Natural killer cell (primary cell): ENCODE measurements around the gene KIF1A. TPM values are rescaled to one million over a fixed set of nuclear protein-coding genes. Genes with fewer than 3 reads are reported as not detected.
"Not testable (repeated sequence)": the region's sequence is repeated elsewhere in the genome, so short reads cannot be mapped to it uniquely, and the experiment has no call there.

Experiments
- ATAC-seq, 3 donors: fragments of 150-1000 bp in 2 of 3; fragments of 200-7000 bp in 1 of 3; cut with Tn5 transposase; 1 replicate in 1 of 3; 2 replicates in 2 of 3; pipeline ENCODE4 v1.10.0; 2021; ENCODE audit warnings: mild to moderate bottlenecking in 2 of 3, moderate library complexity in 2 of 3
- DNase-seq, 2 donors: peaks; one replicate each; pipeline versions ENCODE4 v3.0.0 to v3.0.0-alpha.2; 2013 to 2021; ENCODE audit warnings: mixed read lengths in 1 of 2
- H3K27ac ChIP-seq: one replicate; pipeline ENCODE4 v1.5.1; 2013; ENCODE audit warnings: mild to moderate bottlenecking, low read length
- H3K27me3 ChIP-seq: one replicate; pipeline ENCODE4 v1.6.1; 2013; ENCODE audit warnings: low read length; ENCODE audit not compliant: control insufficient read depth, insufficient read depth
- H3K36me3 ChIP-seq: one replicate; pipeline ENCODE4 v1.6.1; 2013; ENCODE audit warnings: low read length; ENCODE audit not compliant: control insufficient read depth, insufficient read depth
- H3K4me1 ChIP-seq: one replicate; pipeline ENCODE4 v1.6.1; 2013; ENCODE audit warnings: low read length; ENCODE audit not compliant: control insufficient read depth, insufficient read depth
- H3K4me3 ChIP-seq: one replicate; pipeline ENCODE4 v1.5.1; 2013; ENCODE audit warnings: low read length
- H3K9me3 ChIP-seq: one replicate; pipeline ENCODE4 v1.6.1; 2013; ENCODE audit warnings: low read length; ENCODE audit not compliant: control insufficient read depth, insufficient read depth
- H3K27ac Mint-ChIP-seq, 2 donors: one replicate each; pipeline ENCODE4 v1.8.0; 2022; ENCODE audit warnings: mild to moderate bottlenecking in 2 of 2, mixed read lengths in 2 of 2, moderate library complexity in 1 of 2
- H3K27me3 Mint-ChIP-seq, 2 donors: one replicate each; pipeline ENCODE4 v1.8.0; 2022; ENCODE audit warnings: low read depth in 2 of 2, mixed read lengths in 2 of 2
- H3K36me3 Mint-ChIP-seq: one replicate; pipeline ENCODE4 v1.8.0; 2022; ENCODE audit warnings: mixed read lengths
- H3K4me1 Mint-ChIP-seq, 2 donors: one replicate each; pipeline ENCODE4 v1.8.0; 2022; ENCODE audit warnings: mixed read lengths in 2 of 2
- H3K4me3 Mint-ChIP-seq: one replicate; pipeline ENCODE4 v1.8.0; 2022; ENCODE audit warnings: mild to moderate bottlenecking, moderate library complexity, mixed read lengths
- H3K9me3 Mint-ChIP-seq, 2 donors: one replicate each; pipeline ENCODE4 v1.8.0; 2022; ENCODE audit warnings: mixed read lengths in 2 of 2
- WGBS: methylation state at CpG from one replicate; pipeline ENCODE4 v1.1.7; 2013; ENCODE audit warnings: missing lambda C conversion rate; ENCODE audit not compliant: insufficient coverage; 5-methylcytosine and 5-hydroxymethylcytosine counted together
- intact Hi-C: fragments of 100-400 bp; cut with micrococcal nuclease; formaldehyde crosslinking; loops from one replicate; pipeline ENCODE4 v1.14.2; 2022
- total RNA-seq, 4 donors: library from RNA; stranded (reverse); fragments of 120-200 nt in 1 of 4; gene quantifications; one replicate each; pipeline versions ENCODE4 v1.2.3 to v1.2.4, GENCODE V29; 2013 to 2022

KIF1A gene
- total RNA-seq, 3 donors from 2014 or later (not counting 1 experiment from before 2014, with no cell fraction given) = 0.09 TPM; not detected in 2

DNA sequence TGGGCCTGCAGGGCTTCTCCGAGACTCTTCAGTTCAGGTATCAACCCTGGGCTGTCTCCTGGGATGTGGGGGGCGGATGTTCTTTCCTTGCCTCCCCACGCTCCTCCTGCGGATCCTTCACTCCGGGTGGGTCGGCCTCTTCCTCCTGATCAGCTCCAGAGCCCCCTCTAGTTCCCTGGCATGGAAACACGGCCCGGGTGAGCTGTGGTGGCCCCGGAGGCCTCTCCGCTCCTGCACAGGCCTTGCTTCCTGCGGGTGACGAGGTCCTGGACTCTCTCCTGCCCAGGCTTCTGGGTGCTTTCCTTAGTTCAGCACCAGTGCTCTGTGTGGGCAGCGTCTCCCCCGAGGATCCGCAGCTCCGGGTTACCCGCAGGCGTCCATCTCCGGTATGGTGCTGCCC, 124.4 kb downstream of the KIF1A start:
- H3K27ac Mint-ChIP-seq, H3K36me3 Mint-ChIP-seq, H3K27ac ChIP-seq, H3K9me3 ChIP-seq, H3K4me1 Mint-ChIP-seq, H3K27me3 Mint-ChIP-seq, ATAC-seq, H3K4me3 ChIP-seq, H3K4me1 ChIP-seq, H3K27me3 ChIP-seq, intact Hi-C loops, H3K36me3 ChIP-seq, H3K4me3 Mint-ChIP-seq, H3K9me3 Mint-ChIP-seq, DNase-seq: not testable (repeated sequence)
- no CpG with 5 or more reads among the region's 19 CpGs for WGBS

DNA sequence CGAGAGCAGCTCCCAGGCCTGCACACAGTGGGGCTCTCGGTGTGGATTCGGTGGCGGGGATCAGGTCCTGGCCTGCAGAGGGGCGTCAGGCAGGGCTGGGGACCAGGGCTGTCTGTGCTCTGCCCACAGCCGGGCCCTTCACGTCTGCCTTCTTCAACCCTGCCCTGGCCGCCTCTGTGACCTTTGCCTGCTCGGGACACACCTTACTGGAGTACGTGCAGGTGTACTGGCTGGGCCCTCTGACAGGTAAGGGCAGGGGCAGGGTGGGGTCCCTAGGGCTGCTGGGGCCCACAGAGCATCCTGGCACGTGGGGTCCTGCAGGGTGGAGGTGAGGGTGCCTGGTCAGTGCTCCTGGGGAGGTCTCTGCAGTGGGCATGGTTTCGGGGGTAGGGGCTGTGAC, 125.7 kb downstream of the KIF1A start:
- H3K27ac ChIP-seq, DNase-seq, ATAC-seq, H3K36me3 Mint-ChIP-seq, H3K27me3 ChIP-seq, H3K4me1 ChIP-seq, H3K27me3 Mint-ChIP-seq, H3K9me3 ChIP-seq, H3K4me3 Mint-ChIP-seq, H3K9me3 Mint-ChIP-seq, H3K4me3 ChIP-seq, intact Hi-C loops, H3K4me1 Mint-ChIP-seq, H3K27ac Mint-ChIP-seq, H3K36me3 ChIP-seq: not testable (repeated sequence)
- no CpG with 5 or more reads among the region's 12 CpGs for WGBS

DNA sequence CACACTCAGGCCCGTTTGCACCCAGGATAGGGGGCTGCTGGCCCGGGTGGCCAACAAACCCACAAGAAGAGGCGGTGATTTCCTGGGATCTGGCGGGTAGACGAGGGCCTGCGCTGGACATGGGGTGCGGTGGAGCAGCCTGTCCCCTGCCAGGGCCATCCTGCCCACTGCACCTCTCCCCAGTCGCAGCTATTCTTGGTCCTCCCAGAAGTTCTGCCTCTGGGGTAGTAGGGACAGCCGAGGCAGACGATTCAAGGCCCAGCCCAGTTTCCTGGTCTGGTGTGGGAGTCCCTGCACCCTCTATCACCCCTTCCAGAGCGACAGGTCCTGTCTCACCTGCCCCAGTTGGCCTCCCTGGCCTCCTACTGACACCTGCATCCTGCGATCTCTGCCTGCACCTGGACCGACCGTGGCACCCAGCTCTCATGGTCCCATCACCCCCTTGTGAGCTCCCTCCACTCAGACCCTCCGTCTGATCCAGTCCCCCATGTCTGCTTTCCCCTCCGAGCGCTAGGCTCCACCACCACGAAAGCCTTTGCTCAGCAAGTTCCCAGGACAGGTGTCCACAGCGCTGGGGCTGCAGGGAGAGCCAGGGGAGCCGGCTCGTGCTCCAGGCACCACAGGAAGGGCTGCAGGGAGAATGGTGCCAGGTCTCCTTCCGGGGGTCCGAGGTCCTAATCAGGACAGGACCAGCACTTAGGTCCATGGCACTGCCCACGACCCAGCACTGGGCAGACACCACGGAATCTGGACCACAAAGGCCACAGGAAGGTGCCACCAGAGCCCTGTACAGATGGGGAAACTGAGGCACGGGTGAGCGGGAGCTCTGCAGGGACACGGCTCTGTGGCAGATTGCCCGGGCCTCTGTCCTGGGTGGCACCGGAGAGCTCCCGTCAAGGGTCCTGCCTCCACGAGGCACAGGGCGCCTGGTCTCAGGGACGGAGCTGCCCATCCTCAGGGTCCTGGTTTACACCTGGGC, 127.1 kb downstream of the KIF1A start:
- H3K4me1 ChIP-seq, H3K27me3 Mint-ChIP-seq, H3K4me3 Mint-ChIP-seq, H3K27me3 ChIP-seq, H3K4me1 Mint-ChIP-seq, H3K9me3 Mint-ChIP-seq, DNase-seq, H3K36me3 ChIP-seq, H3K9me3 ChIP-seq, H3K27ac Mint-ChIP-seq, H3K4me3 ChIP-seq, intact Hi-C loops, H3K36me3 Mint-ChIP-seq, H3K27ac ChIP-seq, ATAC-seq: not testable (repeated sequence)
- WGBS = 81% methylated on average over 5 of the region's 34 CpGs

DNA sequence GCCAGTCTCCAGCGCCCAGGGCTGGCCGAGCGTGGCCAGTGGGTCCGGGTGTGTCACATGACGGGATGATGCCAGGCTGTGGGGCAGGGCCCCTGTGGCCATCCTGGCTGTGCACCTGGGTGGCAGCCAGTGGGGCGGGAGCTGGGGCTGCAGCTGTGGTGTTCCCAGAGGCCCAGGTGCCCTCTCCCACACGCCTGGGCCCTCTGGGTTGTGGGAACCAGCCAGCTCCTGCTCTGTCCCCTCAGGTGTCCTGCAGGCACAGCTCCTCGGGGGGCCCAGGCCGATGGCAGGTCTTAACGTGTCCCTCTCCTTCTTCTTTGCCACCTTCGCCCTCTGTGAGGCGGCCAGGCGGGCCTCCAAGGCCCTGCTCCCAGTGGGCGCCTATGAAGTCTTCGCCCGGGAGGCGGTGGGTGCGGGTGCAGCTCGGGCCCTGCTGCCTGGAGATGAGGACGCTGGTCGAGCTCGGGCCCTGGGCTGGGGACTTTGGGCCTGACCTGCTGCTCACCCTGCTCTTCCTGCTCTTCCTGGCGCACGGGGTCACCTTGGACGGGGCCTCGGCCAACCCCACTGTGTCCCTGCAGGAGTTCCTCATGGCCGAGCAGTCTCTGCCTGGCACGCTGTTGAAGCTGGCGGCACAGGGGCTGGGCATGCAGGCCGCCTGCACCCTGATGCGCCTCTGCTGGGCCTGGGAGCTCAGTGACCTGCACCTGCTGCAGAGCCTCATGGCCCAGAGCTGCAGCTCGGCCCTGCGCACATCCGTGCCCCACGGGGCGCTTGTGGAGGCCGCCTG, 128.2 kb downstream of the KIF1A start, which contains the start of gene AQP12A:
Gene AQP12A (plus strand): TSS at position 236 of the 790 bp plus-strand sequence. CDS start 48 bp downstream, at position 284.
- H3K4me3 ChIP-seq, H3K4me1 ChIP-seq, H3K9me3 ChIP-seq, H3K36me3 Mint-ChIP-seq, intact Hi-C loops, H3K27ac Mint-ChIP-seq, H3K27me3 Mint-ChIP-seq, H3K4me3 Mint-ChIP-seq, H3K4me1 Mint-ChIP-seq, H3K9me3 Mint-ChIP-seq, ATAC-seq, DNase-seq, H3K36me3 ChIP-seq, H3K27me3 ChIP-seq, H3K27ac ChIP-seq: not testable (repeated sequence)
- 95% methylated on average over 28 of the region's 37 CpGs for WGBS

DNA sequence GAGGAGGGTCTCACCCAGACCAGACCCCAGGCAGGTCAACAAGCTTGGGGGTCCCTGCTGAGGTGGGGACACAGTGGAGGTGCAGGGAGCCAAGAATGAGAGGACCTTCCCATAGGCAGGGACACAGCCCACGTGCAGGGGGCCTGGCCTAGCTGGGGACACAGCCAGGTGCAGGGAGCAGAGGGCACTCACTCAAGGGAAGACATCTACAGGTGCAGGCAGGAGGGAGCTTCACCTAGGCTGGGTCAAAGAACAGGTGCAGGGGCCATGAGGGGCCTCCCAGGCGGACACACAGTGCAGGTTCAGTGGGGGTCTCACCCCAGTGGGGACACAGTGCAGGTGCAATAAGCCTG, 129.0 kb downstream of the KIF1A start:
- H3K27me3 ChIP-seq, H3K4me3 Mint-ChIP-seq, H3K4me3 ChIP-seq, H3K27ac ChIP-seq, ATAC-seq, intact Hi-C loops, H3K9me3 Mint-ChIP-seq, H3K36me3 Mint-ChIP-seq, H3K9me3 ChIP-seq, H3K27me3 Mint-ChIP-seq, H3K36me3 ChIP-seq, DNase-seq, H3K27ac Mint-ChIP-seq: not testable (repeated sequence)
- peaks cover 9 to 14% of the 10 kb centered on the region in 2 donors for H3K4me1 Mint-ChIP-seq
- H3K4me1 ChIP-seq = peaks cover 14% of the 10 kb centered on the region
- WGBS = 56% methylated on average over 1 of the region's 2 CpGs

DNA sequence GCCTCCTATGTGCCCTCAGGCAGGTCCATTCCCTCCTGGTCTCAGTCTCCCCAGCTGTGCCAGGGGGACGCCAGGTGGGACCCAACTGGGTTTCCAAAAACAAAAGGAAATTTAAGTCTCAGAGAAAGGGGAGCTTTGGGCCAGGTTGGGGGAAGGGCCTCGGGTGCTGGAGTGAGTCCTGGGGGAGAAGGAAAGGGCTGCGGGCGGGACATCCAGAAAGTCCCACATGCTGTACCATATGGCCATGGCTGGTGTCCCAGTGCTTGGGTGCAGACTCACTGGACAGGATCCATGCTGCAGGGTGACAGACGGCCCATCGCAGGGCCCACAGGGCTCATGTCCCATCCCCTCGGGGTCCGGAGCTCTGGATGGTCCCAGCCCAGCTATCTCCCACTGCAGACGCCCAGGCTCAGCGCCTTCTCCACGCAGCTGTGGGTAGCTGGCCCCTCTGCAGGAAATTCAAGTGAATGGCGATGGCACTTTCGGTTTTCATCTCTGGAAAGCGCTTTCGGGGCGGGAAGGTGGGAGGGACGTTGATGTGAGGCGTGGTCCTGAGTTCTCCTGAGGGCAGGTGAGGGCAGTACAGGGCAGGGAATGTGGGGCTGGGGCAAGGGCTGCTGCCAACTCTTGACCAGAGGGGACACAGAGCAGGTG, 129.5 kb downstream of the KIF1A start:
- 81% methylated on average over 3 of the region's 18 CpGs for WGBS
- H3K27me3 ChIP-seq, H3K27me3 Mint-ChIP-seq, H3K4me3 Mint-ChIP-seq, DNase-seq, H3K36me3 Mint-ChIP-seq, H3K36me3 ChIP-seq, H3K4me3 ChIP-seq, H3K27ac ChIP-seq, H3K27ac Mint-ChIP-seq, H3K9me3 Mint-ChIP-seq, H3K9me3 ChIP-seq, intact Hi-C loops: not testable (repeated sequence)
- H3K4me1 Mint-ChIP-seq = peaks cover 11 to 17% of the 10 kb centered on the region in 2 donors
- H3K4me1 ChIP-seq = peaks cover 19% of the 10 kb centered on the region
- ATAC-seq = peak in 1 of 3 donors; percentile 20
